ENCODE data around the gene OTOGL.

GRCh38 chr12:80170915-80171314 is 71.6 kb downstream of the OTOGL start:
- no peak for TF ChIP-seq CTCF (IDR thresholded peaks at IDR 0.05)
- no peak for TF ChIP-seq ZFX (IDR thresholded peaks at IDR 0.05; ENCODE audit: borderline replicate concordance)
